Nephron progenitor cell (in vitro differentiated cells): ENCODE results near the gene TMTC1.

Source experiments
- DNase-seq: peaks from one replicate; pipeline ENCODE4 v3.0.0; 2021
- H3K27ac Mint-ChIP-seq: 2 replicates; pipeline ENCODE4 v1.8.0; 2021; ENCODE audit warnings: mild to moderate bottlenecking, moderate library complexity, mixed read lengths
- H3K27me3 Mint-ChIP-seq: 2 replicates; pipeline ENCODE4 v1.8.0; 2021; ENCODE audit warnings: mild to moderate bottlenecking, low read depth, mixed read lengths; ENCODE audit not compliant: poor library complexity
- H3K36me3 Mint-ChIP-seq: 2 replicates; pipeline ENCODE4 v1.8.0; 2021; ENCODE audit warnings: low read depth, mixed read lengths
- H3K4me1 Mint-ChIP-seq: 2 replicates; pipeline ENCODE4 v1.8.0; 2021; ENCODE audit warnings: mixed read lengths
- H3K4me3 Mint-ChIP-seq: 2 replicates; pipeline ENCODE4 v1.8.0; 2021; ENCODE audit warnings: mild to moderate bottlenecking, moderate library complexity, mixed read lengths
- H3K9me3 Mint-ChIP-seq: 2 replicates; pipeline ENCODE4 v1.8.0; 2021; ENCODE audit warnings: mild to moderate bottlenecking, moderate library complexity, mixed read lengths
- TF ChIP-seq, protein P1 (sequence below): fragments of 200-600 bp; sonication (generic); IDR thresholded peaks from 2 replicates; pipeline ENCODE4 v1.5.0; 2021; ENCODE audit warnings: antibody characterized with exemption

Gene TMTC1

GRCh38 chr12:29734734-29735133, 49.0 kb downstream of the TMTC1 start:
- no peak for DNase-seq
- no peaks in the 10 kb centered on the region for H3K4me1 Mint-ChIP-seq
- TF ChIP-seq, protein P1, sequence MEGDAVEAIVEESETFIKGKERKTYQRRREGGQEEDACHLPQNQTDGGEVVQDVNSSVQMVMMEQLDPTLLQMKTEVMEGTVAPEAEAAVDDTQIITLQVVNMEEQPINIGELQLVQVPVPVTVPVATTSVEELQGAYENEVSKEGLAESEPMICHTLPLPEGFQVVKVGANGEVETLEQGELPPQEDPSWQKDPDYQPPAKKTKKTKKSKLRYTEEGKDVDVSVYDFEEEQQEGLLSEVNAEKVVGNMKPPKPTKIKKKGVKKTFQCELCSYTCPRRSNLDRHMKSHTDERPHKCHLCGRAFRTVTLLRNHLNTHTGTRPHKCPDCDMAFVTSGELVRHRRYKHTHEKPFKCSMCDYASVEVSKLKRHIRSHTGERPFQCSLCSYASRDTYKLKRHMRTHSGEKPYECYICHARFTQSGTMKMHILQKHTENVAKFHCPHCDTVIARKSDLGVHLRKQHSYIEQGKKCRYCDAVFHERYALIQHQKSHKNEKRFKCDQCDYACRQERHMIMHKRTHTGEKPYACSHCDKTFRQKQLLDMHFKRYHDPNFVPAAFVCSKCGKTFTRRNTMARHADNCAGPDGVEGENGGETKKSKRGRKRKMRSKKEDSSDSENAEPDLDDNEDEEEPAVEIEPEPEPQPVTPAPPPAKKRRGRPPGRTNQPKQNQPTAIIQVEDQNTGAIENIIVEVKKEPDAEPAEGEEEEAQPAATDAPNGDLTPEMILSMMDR = no peak

GRCh38 chr12:29734305-29734704, 49.4 kb downstream of the TMTC1 start:
- no peak overlapping the region for H3K4me3 Mint-ChIP-seq
- no peaks in the 10 kb centered on the region for H3K27me3 Mint-ChIP-seq
- DNase-seq = no peak
- TF ChIP-seq, protein P1 = no peak
- H3K9me3 Mint-ChIP-seq = no peaks in the 10 kb centered on the region
- H3K36me3 Mint-ChIP-seq = no peaks in the 10 kb centered on the region
- no peak overlapping the region for H3K27ac Mint-ChIP-seq
- no peaks in the 10 kb centered on the region for H3K4me1 Mint-ChIP-seq

More at GRCh38 chr12:29734734-29735133, 49.0 kb downstream of the TMTC1 start:
- no peak overlapping the region for H3K4me3 Mint-ChIP-seq
- no peaks in the 10 kb centered on the region for H3K27me3 Mint-ChIP-seq
- no peaks in the 10 kb centered on the region for H3K36me3 Mint-ChIP-seq
- no peak overlapping the region for H3K27ac Mint-ChIP-seq
- H3K9me3 Mint-ChIP-seq = no peaks in the 10 kb centered on the region

- H3K27ac Mint-ChIP-seq = no peak overlapping the region
- no peak for DNase-seq
- H3K27me3 Mint-ChIP-seq = no peaks in the 10 kb centered on the region
- H3K36me3 Mint-ChIP-seq = peaks cover 5% of the 10 kb centered on the region
- TF ChIP-seq, protein P1 = no peak
- H3K4me1 Mint-ChIP-seq = peaks cover 5% of the 10 kb centered on the region
- H3K4me3 Mint-ChIP-seq = no peak overlapping the region
- no peaks in the 10 kb centered on the region for H3K9me3 Mint-ChIP-seq
These were observed 50.2 kb downstream of the TMTC1 start for GRCh38 chr12:29733501-29733900.

- Mint-ChIP-seq H3K9me3 (no peaks in the 10 kb centered on the region), H3K4me3 (no peak overlapping the region), H3K27ac (no peak overlapping the region), H3K36me3 (peaks cover 5% of the 10 kb centered on the region), H3K27me3 (no peaks in the 10 kb centered on the region), H3K4me1 (peaks cover 5% of the 10 kb centered on the region)
- DNase-seq = no peak
- TF ChIP-seq, protein P1 = no peak
These were observed 50.7 kb downstream of the TMTC1 start for GRCh38 chr12:29733060-29733459.

DNA sequence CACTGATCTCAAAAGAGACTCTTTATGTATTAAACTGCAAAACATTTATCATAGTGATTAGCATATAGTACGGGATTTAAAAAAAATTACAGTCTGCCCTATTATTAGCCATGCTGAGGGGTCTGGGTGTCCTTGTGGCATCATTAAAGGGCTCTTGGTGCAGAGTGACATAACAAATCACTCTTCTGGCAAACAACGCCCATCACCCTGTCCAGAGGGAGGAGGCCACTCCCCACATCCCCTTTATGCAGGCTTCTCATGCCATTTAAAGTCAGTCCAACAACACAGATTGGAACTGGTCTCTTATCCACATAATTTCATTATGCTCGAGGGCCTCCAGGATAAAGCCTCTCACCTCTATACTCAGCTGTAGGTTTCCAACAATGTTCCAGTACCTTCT, 51.1 kb downstream of the TMTC1 start:
- Mint-ChIP-seq H3K36me3 (peaks cover 5% of the 10 kb centered on the region), H3K27me3 (no peaks in the 10 kb centered on the region), H3K4me1 (peaks cover 5% of the 10 kb centered on the region), H3K4me3 (no peak overlapping the region), H3K27ac (no peak overlapping the region), H3K9me3 (no peaks in the 10 kb centered on the region)
- no peak for DNase-seq
- TF ChIP-seq, protein P1 = no peak

- H3K27ac Mint-ChIP-seq = no peak overlapping the region
- no peak for DNase-seq
- no peaks in the 10 kb centered on the region for H3K9me3 Mint-ChIP-seq
- H3K27me3 Mint-ChIP-seq = no peaks in the 10 kb centered on the region
- peaks cover 5% of the 10 kb centered on the region for H3K4me1 Mint-ChIP-seq
- TF ChIP-seq, protein P1 = no peak
- no peak overlapping the region for H3K4me3 Mint-ChIP-seq
- peaks cover 5% of the 10 kb centered on the region for H3K36me3 Mint-ChIP-seq
These were observed 51.6 kb downstream of the TMTC1 start for GRCh38 chr12:29732191-29732590.
